Amniotic stem cell (primary cell): ENCODE data around the gene CTRB2.

Experiments used
- DNase-seq: peaks from one replicate; lab custom pipeline; 2025; lab: John Stamatoyannopoulos, UW

CTRB2 gene

GRCh38 chr16:75169899-75170405, 37.0 kb downstream of the CTRB2 start:
- no peak for DNase-seq

GRCh38 chr16:75160386-75160785, 46.6 kb downstream of the CTRB2 start:
- no peak for DNase-seq
